ENCODE results near the gene SIN3A. TPM values are rescaled to one million over a fixed set of nuclear protein-coding genes. Genes with fewer than 3 reads are reported as not detected.

The SIN3A gene
- total and polyA plus RNA-seq, 9 of the 15 experiments (the other 6 are each of a cell fraction or from before 2014, with no cell fraction given): 11.1 to 70.3 (median 25.3) TPM

DNA sequence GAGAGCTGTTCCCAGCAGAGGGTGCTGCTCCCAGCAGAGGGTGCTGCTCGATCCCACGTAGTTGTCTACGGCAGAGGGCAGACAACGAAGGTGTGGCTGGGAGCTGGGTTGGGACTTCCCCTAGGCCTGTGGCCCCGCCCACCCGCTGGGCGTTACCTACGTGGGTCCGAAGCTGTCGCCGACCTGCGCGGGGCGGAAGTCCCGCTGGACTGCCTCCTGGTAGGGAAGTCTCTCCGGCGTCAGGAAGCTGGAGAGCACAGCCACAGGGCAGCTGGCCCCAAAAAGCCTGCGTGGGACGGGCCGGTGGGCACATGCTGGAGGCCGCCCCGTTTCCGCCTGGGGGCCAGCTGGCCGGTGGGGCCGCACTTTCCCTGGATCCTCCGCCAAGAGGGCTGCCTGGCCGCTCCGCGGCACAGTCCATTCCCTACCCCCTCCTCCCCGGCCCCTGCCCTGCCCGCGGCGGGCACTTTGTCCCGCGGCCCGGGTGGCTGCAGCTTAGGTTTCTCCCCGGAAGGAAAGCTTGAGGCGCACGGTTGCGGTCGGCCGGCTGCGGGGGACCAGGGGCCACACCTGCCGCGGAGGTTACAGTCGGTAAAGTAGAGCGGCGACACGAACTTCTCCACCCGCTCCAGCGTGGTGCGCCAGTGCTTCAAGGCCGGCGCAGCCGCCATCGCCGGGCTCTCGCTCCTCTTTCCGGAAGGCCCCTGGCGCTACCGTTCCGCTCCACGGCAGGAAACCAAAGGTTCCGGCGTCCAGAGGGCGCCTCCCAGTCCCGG, 83.4 kb downstream of the SIN3A start, which contains the start of gene MAN2C1 (continued):
- TF ChIP-seq FUS (optimal IDR thresholded peaks at IDR 0.05; ENCODE audit: low read depth, low read length) (peak; percentile 98), ETV5 (CRISPR knock-in tag; IDR thresholded peaks at IDR 0.05; ENCODE audit: low read depth) (peak; percentile 50), GTF2A2 (tag; IDR thresholded peaks at IDR 0.05) (peak; percentile 80), FOXA1 (IDR thresholded peaks at IDR 0.05; ENCODE audit: borderline replicate concordance) (no peak), GABPB2 (CRISPR knock-in tag; conservative IDR thresholded peaks at IDR 0.05) (no peak), ZNF785 (CRISPR knock-in tag; IDR thresholded peaks at IDR 0.05) (no peak), TBL1XR1 (IDR thresholded peaks at IDR 0.05; ENCODE audit: low read length in 2 of 2) (peak in 1 of 2 experiments; percentile 39; a peak in 1 of 4 replicates), BMI1 (IDR thresholded peaks at IDR 0.05; ENCODE audit: low read length) (no peak), DACH1 (IDR thresholded peaks at IDR 0.05; ENCODE audit: partially characterized antibody) (peak; percentile 35), ZBTB17 (CRISPR knock-in tag; IDR thresholded peaks at IDR 0.05) (peak; percentile 75), KLF16 (IDR thresholded peaks at IDR 0.05) (no peak), ATF7 (IDR thresholded peaks at IDR 0.05) (peak; percentile 70), CBX3 (IDR thresholded peaks at IDR 0.05; ENCODE audit: borderline replicate concordance in 1 of 2, low read length in 2 of 2) (peak in 1 of 2 experiments; percentile 10; a peak in 1 of 3 replicates), NFE2 (IDR thresholded peaks at IDR 0.05; ENCODE audit: low read depth) (no peak), RBM17 (IDR thresholded peaks at IDR 0.05; ENCODE audit: borderline replicate concordance, low read depth, low read length) (no peak)
- TF ChIP-seq, protein P1, sequence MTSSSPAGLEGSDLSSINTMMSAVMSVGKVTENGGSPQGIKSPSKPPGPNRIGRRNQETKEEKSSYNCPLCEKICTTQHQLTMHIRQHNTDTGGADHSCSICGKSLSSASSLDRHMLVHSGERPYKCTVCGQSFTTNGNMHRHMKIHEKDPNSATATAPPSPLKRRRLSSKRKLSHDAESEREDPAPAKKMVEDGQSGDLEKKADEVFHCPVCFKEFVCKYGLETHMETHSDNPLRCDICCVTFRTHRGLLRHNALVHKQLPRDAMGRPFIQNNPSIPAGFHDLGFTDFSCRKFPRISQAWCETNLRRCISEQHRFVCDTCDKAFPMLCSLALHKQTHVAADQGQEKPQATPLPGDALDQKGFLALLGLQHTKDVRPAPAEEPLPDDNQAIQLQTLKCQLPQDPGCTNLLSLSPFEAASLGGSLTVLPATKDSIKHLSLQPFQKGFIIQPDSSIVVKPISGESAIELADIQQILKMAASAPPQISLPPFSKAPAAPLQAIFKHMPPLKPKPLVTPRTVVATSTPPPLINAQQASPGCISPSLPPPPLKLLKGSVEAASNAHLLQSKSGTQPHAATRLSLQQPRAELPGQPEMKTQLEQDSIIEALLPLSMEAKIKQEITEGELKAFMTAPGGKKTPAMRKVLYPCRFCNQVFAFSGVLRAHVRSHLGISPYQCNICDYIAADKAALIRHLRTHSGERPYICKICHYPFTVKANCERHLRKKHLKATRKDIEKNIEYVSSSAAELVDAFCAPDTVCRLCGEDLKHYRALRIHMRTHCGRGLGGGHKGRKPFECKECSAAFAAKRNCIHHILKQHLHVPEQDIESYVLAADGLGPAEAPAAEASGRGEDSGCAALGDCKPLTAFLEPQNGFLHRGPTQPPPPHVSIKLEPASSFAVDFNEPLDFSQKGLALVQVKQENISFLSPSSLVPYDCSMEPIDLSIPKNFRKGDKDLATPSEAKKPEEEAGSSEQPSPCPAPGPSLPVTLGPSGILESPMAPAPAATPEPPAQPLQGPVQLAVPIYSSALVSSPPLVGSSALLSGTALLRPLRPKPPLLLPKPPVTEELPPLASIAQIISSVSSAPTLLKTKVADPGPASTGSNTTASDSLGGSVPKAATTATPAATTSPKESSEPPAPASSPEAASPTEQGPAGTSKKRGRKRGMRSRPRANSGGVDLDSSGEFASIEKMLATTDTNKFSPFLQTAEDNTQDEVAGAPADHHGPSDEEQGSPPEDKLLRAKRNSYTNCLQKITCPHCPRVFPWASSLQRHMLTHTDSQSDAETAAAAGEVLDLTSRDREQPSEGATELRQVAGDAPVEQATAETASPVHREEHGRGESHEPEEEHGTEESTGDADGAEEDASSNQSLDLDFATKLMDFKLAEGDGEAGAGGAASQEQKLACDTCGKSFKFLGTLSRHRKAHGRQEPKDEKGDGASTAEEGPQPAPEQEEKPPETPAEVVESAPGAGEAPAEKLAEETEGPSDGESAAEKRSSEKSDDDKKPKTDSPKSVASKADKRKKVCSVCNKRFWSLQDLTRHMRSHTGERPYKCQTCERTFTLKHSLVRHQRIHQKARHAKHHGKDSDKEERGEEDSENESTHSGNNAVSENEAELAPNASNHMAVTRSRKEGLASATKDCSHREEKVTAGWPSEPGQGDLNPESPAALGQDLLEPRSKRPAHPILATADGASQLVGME (CRISPR knock-in tag; IDR thresholded peaks at IDR 0.05): no peak
- TF ChIP-seq, protein P2, sequence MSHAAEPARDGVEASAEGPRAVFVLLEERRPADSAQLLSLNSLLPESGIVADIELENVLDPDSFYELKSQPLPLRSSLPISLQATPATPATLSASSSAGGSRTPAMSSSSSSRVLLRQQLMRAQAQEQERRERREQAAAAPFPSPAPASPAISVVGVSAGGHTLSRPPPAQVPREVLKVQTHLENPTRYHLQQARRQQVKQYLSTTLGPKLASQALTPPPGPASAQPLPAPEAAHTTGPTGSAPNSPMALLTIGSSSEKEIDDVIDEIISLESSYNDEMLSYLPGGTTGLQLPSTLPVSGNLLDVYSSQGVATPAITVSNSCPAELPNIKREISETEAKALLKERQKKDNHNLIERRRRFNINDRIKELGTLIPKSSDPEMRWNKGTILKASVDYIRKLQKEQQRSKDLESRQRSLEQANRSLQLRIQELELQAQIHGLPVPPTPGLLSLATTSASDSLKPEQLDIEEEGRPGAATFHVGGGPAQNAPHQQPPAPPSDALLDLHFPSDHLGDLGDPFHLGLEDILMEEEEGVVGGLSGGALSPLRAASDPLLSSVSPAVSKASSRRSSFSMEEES (CRISPR knock-in tag; IDR thresholded peaks at IDR 0.05): no peak
- TF ChIP-seq, protein P3, sequence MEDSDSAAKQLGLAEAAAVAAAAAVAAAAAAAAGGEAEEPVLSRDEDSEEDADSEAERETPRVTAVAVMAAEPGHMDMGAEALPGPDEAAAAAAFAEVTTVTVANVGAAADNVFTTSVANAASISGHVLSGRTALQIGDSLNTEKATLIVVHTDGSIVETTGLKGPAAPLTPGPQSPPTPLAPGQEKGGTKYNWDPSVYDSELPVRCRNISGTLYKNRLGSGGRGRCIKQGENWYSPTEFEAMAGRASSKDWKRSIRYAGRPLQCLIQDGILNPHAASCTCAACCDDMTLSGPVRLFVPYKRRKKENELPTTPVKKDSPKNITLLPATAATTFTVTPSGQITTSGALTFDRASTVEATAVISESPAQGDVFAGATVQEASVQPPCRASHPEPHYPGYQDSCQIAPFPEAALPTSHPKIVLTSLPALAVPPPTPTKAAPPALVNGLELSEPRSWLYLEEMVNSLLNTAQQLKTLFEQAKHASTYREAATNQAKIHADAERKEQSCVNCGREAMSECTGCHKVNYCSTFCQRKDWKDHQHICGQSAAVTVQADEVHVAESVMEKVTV (CRISPR knock-in tag; IDR thresholded peaks at IDR 0.05): peak; percentile 44; the same call in 1 of the 2 replicates
- TF ChIP-seq, protein P4, sequence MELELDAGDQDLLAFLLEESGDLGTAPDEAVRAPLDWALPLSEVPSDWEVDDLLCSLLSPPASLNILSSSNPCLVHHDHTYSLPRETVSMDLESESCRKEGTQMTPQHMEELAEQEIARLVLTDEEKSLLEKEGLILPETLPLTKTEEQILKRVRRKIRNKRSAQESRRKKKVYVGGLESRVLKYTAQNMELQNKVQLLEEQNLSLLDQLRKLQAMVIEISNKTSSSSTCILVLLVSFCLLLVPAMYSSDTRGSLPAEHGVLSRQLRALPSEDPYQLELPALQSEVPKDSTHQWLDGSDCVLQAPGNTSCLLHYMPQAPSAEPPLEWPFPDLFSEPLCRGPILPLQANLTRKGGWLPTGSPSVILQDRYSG (tag; conservative IDR thresholded peaks at IDR 0.05; ENCODE audit: low read depth): no peak

Measured in K562 (cell line).